ENCODE measurements around the gene SCAMP1.

DNA sequence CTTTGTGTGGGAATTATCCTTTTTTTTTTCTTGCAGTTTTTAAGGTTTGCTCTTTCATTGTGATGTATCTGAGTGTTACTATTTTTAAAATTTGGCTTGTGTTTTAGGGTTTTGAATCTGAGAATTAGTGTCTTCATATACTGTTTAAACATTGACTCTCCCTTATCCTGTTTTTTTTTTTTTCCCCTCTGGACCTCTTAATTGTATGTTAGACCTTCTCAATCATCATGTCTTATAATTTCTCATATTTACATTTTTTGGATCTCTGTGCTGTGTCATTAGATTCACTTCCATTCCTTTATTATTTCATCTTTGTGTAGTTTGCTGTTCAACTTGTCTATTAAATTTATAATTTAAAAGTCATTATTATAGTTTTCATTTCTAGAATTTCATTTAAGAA is 47.0 kb downstream of the SCAMP1 start:
- TF ChIP-seq, protein P1, sequence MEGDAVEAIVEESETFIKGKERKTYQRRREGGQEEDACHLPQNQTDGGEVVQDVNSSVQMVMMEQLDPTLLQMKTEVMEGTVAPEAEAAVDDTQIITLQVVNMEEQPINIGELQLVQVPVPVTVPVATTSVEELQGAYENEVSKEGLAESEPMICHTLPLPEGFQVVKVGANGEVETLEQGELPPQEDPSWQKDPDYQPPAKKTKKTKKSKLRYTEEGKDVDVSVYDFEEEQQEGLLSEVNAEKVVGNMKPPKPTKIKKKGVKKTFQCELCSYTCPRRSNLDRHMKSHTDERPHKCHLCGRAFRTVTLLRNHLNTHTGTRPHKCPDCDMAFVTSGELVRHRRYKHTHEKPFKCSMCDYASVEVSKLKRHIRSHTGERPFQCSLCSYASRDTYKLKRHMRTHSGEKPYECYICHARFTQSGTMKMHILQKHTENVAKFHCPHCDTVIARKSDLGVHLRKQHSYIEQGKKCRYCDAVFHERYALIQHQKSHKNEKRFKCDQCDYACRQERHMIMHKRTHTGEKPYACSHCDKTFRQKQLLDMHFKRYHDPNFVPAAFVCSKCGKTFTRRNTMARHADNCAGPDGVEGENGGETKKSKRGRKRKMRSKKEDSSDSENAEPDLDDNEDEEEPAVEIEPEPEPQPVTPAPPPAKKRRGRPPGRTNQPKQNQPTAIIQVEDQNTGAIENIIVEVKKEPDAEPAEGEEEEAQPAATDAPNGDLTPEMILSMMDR (conservative IDR thresholded peaks at IDR 0.05; ENCODE audit: low read depth, low read length): no peak
- no peak for TF ChIP-seq EZH2 (IDR thresholded peaks at IDR 0.05; ENCODE audit: borderline replicate concordance, low read depth, low read length, poor library complexity, severe bottlenecking)

Data from A673 (cell line).